K562 (cell line): ENCODE results near the gene EEF2. TPM values are rescaled to one million over a fixed set of nuclear protein-coding genes. Genes with fewer than 3 reads are reported as not detected.
A peak's percentile ranks its signal among the peaks of the same experiment; 100 is the strongest.

Experiments used
- ATAC-seq: fragments of 200-7000 bp; cut with Tn5 transposase; 3 replicates; pipeline ENCODE4 v1.9.1; 2020; ENCODE audit warnings: moderate library complexity
- BruUV-seq: library from RNA; stranded (reverse); fragments of 400-500 nt; replicated peaks from 2 replicates; lab custom pipeline; 2021; lab: Mats Ljungman, UMichigan
- CTCF ChIA-PET: fragments of 300-600 bp; formaldehyde crosslinking; extraction: SDS; loops from one replicate; lab custom pipeline; 2021; ENCODE audit warnings: low intra/inter-chr PET ratio; lab: Yijun Ruan, JAX
- POLR2A ChIA-PET: fragments of 300-600, 350-650 bp; sonication (Branson Sonifier 250); formaldehyde crosslinking; extraction: SDS; loops from one replicate; lab custom pipeline; 2021; ENCODE audit warnings: antibody characterized with exemption, inconsistent platforms; lab: Yijun Ruan, JAX
- DNase-seq, 4 experiments: peaks; one replicate each; pipeline versions ENCODE4 v3.0.0 to v3.0.0-alpha.2; 2011 to 2018; ENCODE audit warnings: low spot score in 3 of 4, mixed read lengths in 3 of 4; ENCODE audit errors: extremely low read depth in 1 of 4
- FAIRE-seq: peaks from 2 replicates; lab custom pipeline; 2011; peaks lifted over from hg19 to GRCh38; lab: Jason Lieb, UNC
- H2AFZ ChIP-seq: 2 replicates; pipeline ENCODE4 v1.6.0; 2011; ENCODE audit warnings: low read depth, low read length, control low read depth, inconsistent platforms
- H3K27ac ChIP-seq: fragments of 200-600 bp; 3 replicates; pipeline ENCODE4 v1.8.0; 2011; ENCODE audit warnings: low read depth, mild to moderate bottlenecking, control low read depth, inconsistent platforms, low read length, moderate library complexity, mixed read lengths; ENCODE audit errors: extremely low read depth
- H3K27me3 ChIP-seq, 2 experiments: fragments of 300-600 bp in 1 of 2; 2 replicates in 1 of 2; 3 replicates in 1 of 2; pipeline versions ENCODE4 v1.6.0 to v1.8.0; 2011; ENCODE audit warnings: inconsistent platforms in 2 of 2, low read length in 2 of 2, mild to moderate bottlenecking in 1 of 2, mixed read lengths in 1 of 2, moderate library complexity in 1 of 2; ENCODE audit not compliant: control insufficient read depth in 2 of 2, insufficient read depth in 2 of 2
- H3K36me3 ChIP-seq: fragments of 300-600 bp; 3 replicates; pipeline ENCODE4 v1.8.0; 2011; ENCODE audit warnings: mild to moderate bottlenecking, low read length, inconsistent platforms; ENCODE audit not compliant: control insufficient read depth, insufficient read depth
- H3K4me1 ChIP-seq, 2 experiments: fragments of 200-600 bp in 1 of 2; replicated peaks in 1 of 2; 2 replicates in 1 of 2; 3 replicates in 1 of 2; pipeline versions ENCODE4 v1.5.1 to v1.8.0; 2011; ENCODE audit warnings: inconsistent platforms in 2 of 2, low read length in 2 of 2, mild to moderate bottlenecking in 1 of 2, mixed read lengths in 1 of 2, moderate library complexity in 1 of 2; ENCODE audit not compliant: control insufficient read depth in 2 of 2, insufficient read depth in 2 of 2
- H3K4me2 ChIP-seq: 2 replicates; pipeline ENCODE4 v1.6.1; 2011; ENCODE audit warnings: low read length, control low read depth, inconsistent platforms, mixed read lengths; ENCODE audit not compliant: insufficient read depth
- H3K4me3 ChIP-seq: fragments of 200-600 bp; sonication (generic), shearing (Covaris generic); 2 replicates; pipeline ENCODE4 v1.5.1; 2016; ENCODE audit warnings: control low read depth, inconsistent platforms
- H3K79me2 ChIP-seq: fragments of 200-600 bp; 3 replicates; pipeline ENCODE4 v1.8.0; 2011; ENCODE audit warnings: low read length, inconsistent platforms; ENCODE audit not compliant: control insufficient read depth, insufficient read depth
- H3K9ac ChIP-seq, 2 experiments: 2 replicates each; pipeline versions ENCODE4 v1.6.0 to v1.6.1; 2011; ENCODE audit warnings: low read depth in 2 of 2, low read length in 2 of 2, control low read depth in 1 of 2, inconsistent platforms in 1 of 2, mild to moderate bottlenecking in 1 of 2, mixed read lengths in 1 of 2; ENCODE audit not compliant: insufficient read depth in 1 of 2
- H3K9me1 ChIP-seq: one replicate; pipeline ENCODE4 v1.6.0; 2011; ENCODE audit warnings: inconsistent platforms, mild to moderate bottlenecking, low read length, moderate library complexity; ENCODE audit not compliant: control insufficient read depth, insufficient read depth
- H3K9me3 ChIP-seq: replicated peaks from 2 replicates; pipeline ENCODE4 v1.5.1; 2011; ENCODE audit warnings: low read depth, low read length, inconsistent platforms; ENCODE audit not compliant: control insufficient read depth, insufficient read depth
- H4K20me1 ChIP-seq: replicated peaks from 2 replicates; pipeline ENCODE4 v1.6.1; 2011; ENCODE audit warnings: low read length, inconsistent platforms, mixed read lengths; ENCODE audit not compliant: control insufficient read depth, insufficient read depth
- RBFOX2 ChIP-seq: fragments of 200-400 bp; formaldehyde crosslinking; IDR thresholded peaks from 2 replicates; pipeline ENCODE4 v1.6.1; 2017; ENCODE audit warnings: low read depth, mild to moderate bottlenecking, low read length, moderate library complexity
- TEAD2 ChIP-seq: fragments of 450-650 bp; IDR thresholded peaks from 2 replicates; pipeline ENCODE4 v1.6.1; 2016; ENCODE audit warnings: missing genetic modification characterization, control low read depth, missing compliant biosample characterization
- TFAP4 ChIP-seq: sonication (generic); formaldehyde crosslinking; IDR thresholded peaks from 2 replicates; pipeline ENCODE4 v1.8.0; 2022; ENCODE audit warnings: missing genetic modification reagents, mild to moderate bottlenecking, moderate library complexity, borderline replicate concordance
- WGBS: fragments of 100-300 bp; shearing (Covaris generic); methylation state at CpG from one replicate; pipeline ENCODE4 v1.1.6; 2016; ENCODE audit warnings: low coverage, mixed read lengths; ENCODE audit not compliant: insufficient coverage; ENCODE audit errors: missing lambda C conversion rate; 5-methylcytosine and 5-hydroxymethylcytosine counted together
- in situ Hi-C: fragments of 300-500 bp; cut with MboI; formaldehyde crosslinking; loops from 4 replicates; pipeline ENCODE4 v1.15.0; 2018; ENCODE audit warnings: inconsistent platforms, mixed read lengths
- intact Hi-C: fragments of 100-400 bp; cut with micrococcal nuclease; formaldehyde crosslinking; loops from 2 replicates; pipeline ENCODE4 v1.14.2; 2022
- polyA plus RNA-seq, 8 experiments: library from polyadenylated mRNA; depleted of rRNA in 4 of 8; stranded (reverse) in 5 of 8; unstranded in 3 of 8; fragments of >200 nt; fragmentation: Nextera tagmentation in 2 of 8; fragmentation: Illumina TruSeq in 1 of 8; extraction: Ambion mirVana in 2 of 8; extraction: Trizol in 1 of 8; gene quantifications; 2 replicates each; pipeline versions ENCODE4 v1.2.1 to v1.2.3, GENCODE V29; 2011 to 2014; ENCODE audit warnings: inconsistent platforms in 1 of 8, missing spikeins in 1 of 8
- total RNA-seq, 7 experiments: library from RNA; depleted of rRNA in 6 of 7; stranded (reverse); fragments of >200 nt in 6 of 7; fragmentation: Illumina TruSeq in 2 of 7; extraction: Trizol in 2 of 7; gene quantifications; 2 replicates each; pipeline versions ENCODE4 v1.2.1 to v1.2.3, GENCODE V29; 2011 to 2021; ENCODE audit warnings: low replicate concordance in 1 of 7

EEF2 gene
- total and polyA plus RNA-seq, 9 of the 15 experiments (the other 6 are each of a cell fraction or from before 2014, with no cell fraction given) = 372 to 3,003 (median 1,453) TPM

GRCh38 chr19:4023600-4024398 lies 38.5 kb upstream of the EEF2 start:
- no peaks in the 10 kb centered on the region for H3K9me3 ChIP-seq
- H4K20me1 ChIP-seq = peaks cover 7% of the 10 kb centered on the region; the same call in 1 of the 2 replicates
- peaks cover 33% of the 10 kb centered on the region; the same call in 2 of the 3 replicates for H3K36me3 ChIP-seq
- peaks cover 3% of the 10 kb centered on the region for H3K9me1 ChIP-seq
- CTCF ChIA-PET = no interaction called here
- H2AFZ ChIP-seq = no peak overlapping the region
- intact Hi-C loops (no loop called here), in situ Hi-C loops (no loop called here)
- POLR2A ChIA-PET = interaction anchor here (0.6 kb wide), 1 partner anchor 39 kb away, joined by 3 read pairs; no protein-coding TSS in a partner anchor
- no peak for DNase-seq
- H3K9ac ChIP-seq = peak overlapping the region in 1 of 2 experiments; percentile 64; a peak in 1 of 4 replicates
- peaks cover 0 to 23% of the 10 kb centered on the region in 2 experiments; a peak in 2 of 5 replicates for H3K4me1 ChIP-seq
- no peaks in the 10 kb centered on the region for H3K27me3 ChIP-seq
- H3K27ac ChIP-seq = no peak overlapping the region
- no peak overlapping the region for H3K4me2 ChIP-seq
- TF ChIP-seq RBFOX2 = 0 out of 2 replicates have a peak, but pooled peaks have one; percentile 16
- TF ChIP-seq TEAD2 (tag) = no peak
- TF ChIP-seq TFAP4 (CRISPR knock-in tag) = no peak
- H3K4me3 ChIP-seq = no peak overlapping the region
- BruUV-seq = no TSS peak
- WGBS = 86% methylated on average over 19 of the region's 34 CpGs
- ATAC-seq = no peak
- no peak for FAIRE-seq
- peaks cover 10% of the 10 kb centered on the region for H3K79me2 ChIP-seq
